Activated naive CD4-positive, alpha-beta T cell treated with anti-CD3 and anti-CD28 coated beads for 36 hours (primary cell): ENCODE data around the gene CBR1. TPM values are rescaled to one million over a fixed set of nuclear protein-coding genes. Genes with fewer than 3 reads are reported as not detected.

Source experiments
- CTCF ChIA-PET: fragments of 350-600 bp; sonication (Branson Sonifier 250); formaldehyde crosslinking; loops from one replicate; lab custom pipeline; 2021; ENCODE audit warnings: antibody characterized with exemption; lab: Charles Lee
- DNase-seq: peaks from one replicate; pipeline ENCODE4 v3.0.0-alpha.2; 2020
- H3K27ac Mint-ChIP-seq: one replicate; pipeline ENCODE4 v1.8.0; 2021; ENCODE audit warnings: mild to moderate bottlenecking, mixed read lengths
- H3K27me3 Mint-ChIP-seq: one replicate; pipeline ENCODE4 v1.8.0; 2021; ENCODE audit warnings: low read depth, mixed read lengths
- H3K36me3 Mint-ChIP-seq: one replicate; pipeline ENCODE4 v1.8.0; 2021; ENCODE audit warnings: low read depth, mixed read lengths
- H3K4me1 Mint-ChIP-seq: one replicate; pipeline ENCODE4 v1.8.0; 2021; ENCODE audit warnings: low read depth, mixed read lengths
- H3K4me3 Mint-ChIP-seq: one replicate; pipeline ENCODE4 v1.8.0; 2021; ENCODE audit warnings: mild to moderate bottlenecking, moderate library complexity, mixed read lengths
- H3K9me3 Mint-ChIP-seq: one replicate; pipeline ENCODE4 v1.8.0; 2021; ENCODE audit warnings: mixed read lengths
- intact Hi-C: fragments of 100-400 bp; cut with micrococcal nuclease; formaldehyde crosslinking; loops from one replicate; pipeline ENCODE4 v1.15.1; 2023
- total RNA-seq, 2 experiments: library from RNA; stranded (reverse); gene quantifications; one replicate each; pipeline ENCODE4 v1.2.3, GENCODE V29; 2021

CBR1 gene
- 10 to 100 TPM; 27.7 to 30.4 TPM for total RNA-seq

- H3K36me3 Mint-ChIP-seq = peaks cover 29% of the 10 kb centered on the region
- peaks cover 47% of the 10 kb centered on the region for H3K4me1 Mint-ChIP-seq
- no peaks in the 10 kb centered on the region for H3K27me3 Mint-ChIP-seq
- H3K9me3 Mint-ChIP-seq = peaks cover 10% of the 10 kb centered on the region
- peak; percentile 92 for DNase-seq
- intact Hi-C loops = loop anchor here (1.0 kb wide), 2 partner anchors 9 to 10 kb away; partner anchors contain the start of gene SETD4
- H3K27ac Mint-ChIP-seq = peak within 1 kb of the TSS; percentile 73
- CTCF ChIA-PET = interaction anchor here (0.7 to 1.0 kb wide), 2 partner anchors 8 to 234 kb away, joined by 3 to 4 read pairs; no protein-coding TSS in a partner anchor
- peak within 1 kb of the TSS; percentile 85 for H3K4me3 Mint-ChIP-seq
These were observed at the start of gene CBR1 for GRCh38 chr21:36069713-36070583. CBR1 (plus strand) TSS chr21:36070024; CDS start chr21:36070116, 92 bp downstream.

- Mint-ChIP-seq H3K9me3 (peaks cover 5% of the 10 kb centered on the region), H3K36me3 (peaks cover 6% of the 10 kb centered on the region), H3K4me3 (no peak overlapping the region), H3K27me3 (no peaks in the 10 kb centered on the region), H3K4me1 (no peaks in the 10 kb centered on the region), H3K27ac (no peak overlapping the region)
- CTCF ChIA-PET = interaction anchor here (0.6 to 1.5 kb wide), 2 partner anchors 91 to 179 kb away, joined by 3 to 4 read pairs; no protein-coding TSS in a partner anchor
- intact Hi-C loops = loop anchor here (10.0 kb wide), 1 partner anchor 77 kb away; no protein-coding TSS in a partner anchor
- DNase-seq = no peak
These were observed 48.5 kb upstream of the CBR1 start for GRCh38 chr21:36021251-36021837.

GRCh38 chr21:36022427-36023091, 47.3 kb upstream of the CBR1 start:
- CTCF ChIA-PET = interaction anchor here (0.6 to 1.5 kb wide), 2 partner anchors 90 to 1304 kb away, joined by 4 to 8 read pairs; no protein-coding TSS in a partner anchor
- H3K4me3 Mint-ChIP-seq = no peak overlapping the region
- no peak for DNase-seq
- H3K27me3 Mint-ChIP-seq = no peaks in the 10 kb centered on the region
- peaks cover 6% of the 10 kb centered on the region for H3K36me3 Mint-ChIP-seq
- intact Hi-C loops = loop anchor here (10.0 kb wide), 1 partner anchor 78 kb away; no protein-coding TSS in a partner anchor
- H3K9me3 Mint-ChIP-seq = peaks cover 5% of the 10 kb centered on the region
- H3K4me1 Mint-ChIP-seq = no peaks in the 10 kb centered on the region
- no peak overlapping the region for H3K27ac Mint-ChIP-seq

GRCh38 chr21:36023092-36023480, 46.7 kb upstream of the CBR1 start:
- Mint-ChIP-seq H3K4me3 (no peak overlapping the region), H3K9me3 (peaks cover 5% of the 10 kb centered on the region), H3K27me3 (no peaks in the 10 kb centered on the region), H3K4me1 (no peaks in the 10 kb centered on the region), H3K36me3 (peaks cover 6% of the 10 kb centered on the region), H3K27ac (no peak overlapping the region)
- CTCF ChIA-PET = interaction anchor here (0.6 kb wide), 1 partner anchor 1304 kb away, joined by 8 read pairs; no protein-coding TSS in a partner anchor
- intact Hi-C loops = loop anchor here (10.0 kb wide), 1 partner anchor 78 kb away; no protein-coding TSS in a partner anchor
- DNase-seq = no peak

- CTCF ChIA-PET = no interaction called here
- Mint-ChIP-seq H3K27ac (no peak overlapping the region), H3K27me3 (no peaks in the 10 kb centered on the region), H3K4me3 (no peak overlapping the region), H3K9me3 (peaks cover 5% of the 10 kb centered on the region), H3K36me3 (peaks cover 6% of the 10 kb centered on the region), H3K4me1 (peaks cover 5% of the 10 kb centered on the region)
- intact Hi-C loops = loop anchor here (5.0 to 10.0 kb wide), 4 partner anchors 80 to 1332 kb away; no protein-coding TSS in a partner anchor
- no peak for DNase-seq
These were observed 45.0 kb upstream of the CBR1 start for GRCh38 chr21:36024782-36025181.

GRCh38 chr21:36027347-36027746, 42.5 kb upstream of the CBR1 start:
- H3K36me3 Mint-ChIP-seq = no peaks in the 10 kb centered on the region
- no peak overlapping the region for H3K4me3 Mint-ChIP-seq
- CTCF ChIA-PET = interaction anchor here (0.6 to 2.9 kb wide), 17 partner anchors 9 to 1340 kb away, joined by 3 to 18 read pairs (median 3); partner anchors contain the start of gene SETD4
- H3K9me3 Mint-ChIP-seq = no peaks in the 10 kb centered on the region
- no peak overlapping the region for H3K27ac Mint-ChIP-seq
- intact Hi-C loops = loop anchor here (5.0 to 10.0 kb wide), 4 partner anchors 83 to 1335 kb away; no protein-coding TSS in a partner anchor
- H3K4me1 Mint-ChIP-seq = peaks cover 5% of the 10 kb centered on the region
- H3K27me3 Mint-ChIP-seq = no peaks in the 10 kb centered on the region
- DNase-seq = no peak

GRCh38 chr21:36028127-36029069, 41.4 kb upstream of the CBR1 start:
- Mint-ChIP-seq H3K36me3 (no peaks in the 10 kb centered on the region), H3K27ac (no peak overlapping the region), H3K4me3 (no peak overlapping the region), H3K4me1 (peaks cover 5% of the 10 kb centered on the region), H3K9me3 (no peaks in the 10 kb centered on the region), H3K27me3 (no peaks in the 10 kb centered on the region)
- peak; percentile 78 for DNase-seq
- CTCF ChIA-PET = interaction anchor here (0.8 to 2.9 kb wide), 17 partner anchors 8 to 1335 kb away, joined by 3 to 18 read pairs (median 3); partner anchors contain the start of gene SETD4
- intact Hi-C loops = loop anchor here (1.0 to 10.0 kb wide), 6 partner anchors 84 to 1336 kb away; no protein-coding TSS in a partner anchor

GRCh38 chr21:36029309-36029708, 40.5 kb upstream of the CBR1 start:
- CTCF ChIA-PET = interaction anchor here (0.6 to 2.9 kb wide), 8 partner anchors 9 to 413 kb away, joined by 3 to 18 read pairs (median 4); no protein-coding TSS in a partner anchor
- intact Hi-C loops = loop anchor here (2.0 to 10.0 kb wide), 5 partner anchors 85 to 1337 kb away; no protein-coding TSS in a partner anchor

GRCh38 chr21:36030581-36031189, 39.1 kb upstream of the CBR1 start:
- no peak overlapping the region for H3K4me3 Mint-ChIP-seq
- intact Hi-C loops = no loop called here
- DNase-seq = no peak
- peaks cover 5% of the 10 kb centered on the region for H3K4me1 Mint-ChIP-seq
- no peaks in the 10 kb centered on the region for H3K36me3 Mint-ChIP-seq
- no peaks in the 10 kb centered on the region for H3K9me3 Mint-ChIP-seq
- CTCF ChIA-PET = interaction anchor here (0.5 to 1.9 kb wide), 6 partner anchors 11 to 1346 kb away, joined by 3 to 6 read pairs (median 4); no protein-coding TSS in a partner anchor
- H3K27me3 Mint-ChIP-seq = no peaks in the 10 kb centered on the region
- no peak overlapping the region for H3K27ac Mint-ChIP-seq

More at GRCh38 chr21:36029309-36029708, 40.5 kb upstream of the CBR1 start:
- Mint-ChIP-seq H3K27ac (no peak overlapping the region), H3K36me3 (no peaks in the 10 kb centered on the region), H3K27me3 (no peaks in the 10 kb centered on the region), H3K9me3 (no peaks in the 10 kb centered on the region), H3K4me1 (peaks cover 5% of the 10 kb centered on the region), H3K4me3 (no peak overlapping the region)
- DNase-seq = no peak

- Mint-ChIP-seq H3K4me1 (peaks cover 5% of the 10 kb centered on the region), H3K27me3 (no peaks in the 10 kb centered on the region), H3K9me3 (no peaks in the 10 kb centered on the region), H3K36me3 (peaks cover 6% of the 10 kb centered on the region), H3K27ac (no peak overlapping the region), H3K4me3 (no peak overlapping the region)
- no peak for DNase-seq
- CTCF ChIA-PET = no interaction called here
- intact Hi-C loops = no loop called here
These were observed 37.0 kb upstream of the CBR1 start for GRCh38 chr21:36032647-36033406.
